Activated naive CD8-positive, alpha-beta T cell treated with anti-CD3 and anti-CD28 coated beads for 36 hours (primary cell): ENCODE data around the gene USP12. TPM values are rescaled to one million over a fixed set of nuclear protein-coding genes. Genes with fewer than 3 reads are reported as not detected.

ENCODE experiments used
- DNase-seq: peaks from one replicate; pipeline ENCODE4 v3.0.0; 2021
- H3K27ac Mint-ChIP-seq: one replicate; pipeline ENCODE4 v1.8.0; 2022; ENCODE audit warnings: mild to moderate bottlenecking, moderate library complexity, mixed read lengths
- H3K27me3 Mint-ChIP-seq: one replicate; pipeline ENCODE4 v1.8.0; 2022; ENCODE audit warnings: mild to moderate bottlenecking, mixed read lengths
- H3K36me3 Mint-ChIP-seq: one replicate; pipeline ENCODE4 v1.8.0; 2021; ENCODE audit warnings: mild to moderate bottlenecking, mixed read lengths
- H3K4me1 Mint-ChIP-seq: one replicate; pipeline ENCODE4 v1.8.0; 2021; ENCODE audit warnings: mixed read lengths
- H3K4me3 Mint-ChIP-seq: one replicate; pipeline ENCODE4 v1.8.0; 2022; ENCODE audit warnings: mild to moderate bottlenecking, moderate library complexity, mixed read lengths
- H3K9me3 Mint-ChIP-seq: one replicate; pipeline ENCODE4 v1.8.0; 2022; ENCODE audit warnings: mixed read lengths
- total RNA-seq, 2 experiments: library from RNA; stranded (reverse); gene quantifications; one replicate each; pipeline ENCODE4 v1.2.3, GENCODE V29; 2021

USP12 gene
- total RNA-seq, 2 experiments from 2014 or later = 48.4 to 48.9 TPM

- H3K36me3 Mint-ChIP-seq = no peaks in the 10 kb centered on the region
- no peak overlapping the region for H3K27ac Mint-ChIP-seq
- no peak overlapping the region for H3K4me3 Mint-ChIP-seq
- H3K9me3 Mint-ChIP-seq = no peaks in the 10 kb centered on the region
- H3K27me3 Mint-ChIP-seq = peaks cover 12% of the 10 kb centered on the region
- no peak for DNase-seq
- peaks cover 8% of the 10 kb centered on the region for H3K4me1 Mint-ChIP-seq
Observed at GRCh38 chr13:27037571-27037970, 134.0 kb downstream of the USP12 start.

- Mint-ChIP-seq H3K4me3 (no peak overlapping the region), H3K9me3 (no peaks in the 10 kb centered on the region), H3K27me3 (peaks cover 12% of the 10 kb centered on the region), H3K36me3 (no peaks in the 10 kb centered on the region), H3K4me1 (peaks cover 8% of the 10 kb centered on the region), H3K27ac (no peak overlapping the region)
- no peak for DNase-seq
Observed at GRCh38 chr13:27037171-27037570, 134.4 kb downstream of the USP12 start.

- Mint-ChIP-seq H3K36me3 (no peaks in the 10 kb centered on the region), H3K27me3 (peaks cover 12% of the 10 kb centered on the region), H3K4me3 (no peak overlapping the region), H3K27ac (no peak overlapping the region), H3K9me3 (no peaks in the 10 kb centered on the region), H3K4me1 (peaks cover 8% of the 10 kb centered on the region)
- no peak for DNase-seq
Observed at GRCh38 chr13:27036236-27036981, 135.2 kb downstream of the USP12 start.

- Mint-ChIP-seq H3K9me3 (no peaks in the 10 kb centered on the region), H3K27ac (no peak overlapping the region), H3K36me3 (no peaks in the 10 kb centered on the region), H3K4me1 (peaks cover 8% of the 10 kb centered on the region), H3K4me3 (no peak overlapping the region), H3K27me3 (peaks cover 12% of the 10 kb centered on the region)
- no peak for DNase-seq
Observed at GRCh38 chr13:27035892-27036235, 135.7 kb downstream of the USP12 start.

GRCh38 chr13:27034678-27035111 is 136.9 kb downstream of the USP12 start:
- no peak for DNase-seq
- Mint-ChIP-seq H3K27me3 (peaks cover 12% of the 10 kb centered on the region), H3K4me1 (peaks cover 8% of the 10 kb centered on the region), H3K9me3 (no peaks in the 10 kb centered on the region), H3K4me3 (peak overlapping the region; percentile 44), H3K27ac (no peak overlapping the region), H3K36me3 (no peaks in the 10 kb centered on the region)

GRCh38 chr13:27028683-27029480 is 142.7 kb downstream of the USP12 start:
- no peak for DNase-seq
- Mint-ChIP-seq H3K27ac (no peak overlapping the region), H3K27me3 (no peaks in the 10 kb centered on the region), H3K4me1 (no peaks in the 10 kb centered on the region), H3K36me3 (no peaks in the 10 kb centered on the region), H3K9me3 (no peaks in the 10 kb centered on the region), H3K4me3 (no peak overlapping the region)

GRCh38 chr13:27027086-27027667 is 144.4 kb downstream of the USP12 start:
- H3K27ac Mint-ChIP-seq = no peak overlapping the region
- no peak for DNase-seq
- H3K9me3 Mint-ChIP-seq = no peaks in the 10 kb centered on the region
- H3K4me3 Mint-ChIP-seq = no peak overlapping the region
- no peaks in the 10 kb centered on the region for H3K27me3 Mint-ChIP-seq
- H3K36me3 Mint-ChIP-seq = no peaks in the 10 kb centered on the region
- no peaks in the 10 kb centered on the region for H3K4me1 Mint-ChIP-seq

- Mint-ChIP-seq H3K4me1 (no peaks in the 10 kb centered on the region), H3K9me3 (no peaks in the 10 kb centered on the region), H3K27me3 (no peaks in the 10 kb centered on the region), H3K36me3 (no peaks in the 10 kb centered on the region), H3K4me3 (no peak overlapping the region), H3K27ac (no peak overlapping the region)
- DNase-seq = no peak
Observed at GRCh38 chr13:27026396-27026795, 145.2 kb downstream of the USP12 start.

GRCh38 chr13:27024776-27025492 is 146.7 kb downstream of the USP12 start:
- Mint-ChIP-seq H3K27ac (no peak overlapping the region), H3K9me3 (no peaks in the 10 kb centered on the region), H3K27me3 (no peaks in the 10 kb centered on the region), H3K36me3 (no peaks in the 10 kb centered on the region), H3K4me3 (no peak overlapping the region), H3K4me1 (no peaks in the 10 kb centered on the region)
- no peak for DNase-seq

- Mint-ChIP-seq H3K4me1 (no peaks in the 10 kb centered on the region), H3K9me3 (no peaks in the 10 kb centered on the region), H3K27me3 (no peaks in the 10 kb centered on the region), H3K36me3 (no peaks in the 10 kb centered on the region), H3K27ac (no peak overlapping the region), H3K4me3 (no peak overlapping the region)
- DNase-seq = no peak
Observed at GRCh38 chr13:27024074-27024461, 147.5 kb downstream of the USP12 start.

- H3K4me3 Mint-ChIP-seq = no peak overlapping the region
- no peak for DNase-seq
- no peaks in the 10 kb centered on the region for H3K4me1 Mint-ChIP-seq
- H3K27ac Mint-ChIP-seq = no peak overlapping the region
- no peaks in the 10 kb centered on the region for H3K9me3 Mint-ChIP-seq
- no peaks in the 10 kb centered on the region for H3K27me3 Mint-ChIP-seq
- H3K36me3 Mint-ChIP-seq = no peaks in the 10 kb centered on the region
Observed at GRCh38 chr13:27023385-27024073, 148.1 kb downstream of the USP12 start.

GRCh38 chr13:27022571-27023311 is 148.9 kb downstream of the USP12 start:
- H3K27me3 Mint-ChIP-seq = no peaks in the 10 kb centered on the region
- no peak overlapping the region for H3K27ac Mint-ChIP-seq
- no peaks in the 10 kb centered on the region for H3K4me1 Mint-ChIP-seq
- H3K36me3 Mint-ChIP-seq = no peaks in the 10 kb centered on the region
- H3K9me3 Mint-ChIP-seq = no peaks in the 10 kb centered on the region
- no peak overlapping the region for H3K4me3 Mint-ChIP-seq
- no peak for DNase-seq

GRCh38 chr13:27020415-27020814 is 151.2 kb downstream of the USP12 start:
- no peaks in the 10 kb centered on the region for H3K27me3 Mint-ChIP-seq

GRCh38 chr13:27018882-27019281 is 152.7 kb downstream of the USP12 start:
- no peaks in the 10 kb centered on the region for H3K9me3 Mint-ChIP-seq
- no peaks in the 10 kb centered on the region for H3K27me3 Mint-ChIP-seq
- DNase-seq = no peak

More at GRCh38 chr13:27020415-27020814, 151.2 kb downstream of the USP12 start:
- Mint-ChIP-seq H3K27ac (no peak overlapping the region), H3K36me3 (no peaks in the 10 kb centered on the region), H3K9me3 (no peaks in the 10 kb centered on the region), H3K4me3 (no peak overlapping the region), H3K4me1 (no peaks in the 10 kb centered on the region)
- DNase-seq = no peak

More at GRCh38 chr13:27018882-27019281, 152.7 kb downstream of the USP12 start:
- no peaks in the 10 kb centered on the region for H3K4me1 Mint-ChIP-seq
- H3K4me3 Mint-ChIP-seq = no peak overlapping the region
- no peaks in the 10 kb centered on the region for H3K36me3 Mint-ChIP-seq
- no peak overlapping the region for H3K27ac Mint-ChIP-seq
